Ascending aorta (tissue), 2 donors: Measurements from ENCODE around the gene STON1. TPM values are rescaled to one million over a fixed set of nuclear protein-coding genes. Genes with fewer than 3 reads are reported as not detected.

Experiments
- DNase-seq, 2 donors: peaks; one replicate each; pipeline ENCODE4 v3.0.0-alpha.2; 2019; ENCODE audit warnings: low spot score in 2 of 2
- H3K27ac ChIP-seq, 2 donors: fragments of 200-600 bp; sonication (generic); one replicate each; pipeline ENCODE4 v1.5.1; 2016 to 2017; ENCODE audit warnings: mild to moderate bottlenecking in 1 of 2
- H3K27me3 ChIP-seq: fragments of 200-600 bp; sonication (generic); one replicate; pipeline ENCODE4 v1.5.1; 2017
- H3K36me3 ChIP-seq, 2 donors: fragments of 200-600 bp; sonication (generic); one replicate each; pipeline ENCODE4 v1.5.1; 2016
- H3K4me1 ChIP-seq, 2 donors: fragments of 200-600 bp; sonication (generic); one replicate each; pipeline ENCODE4 v1.5.1; 2016 to 2017; ENCODE audit warnings: mild to moderate bottlenecking in 1 of 2
- H3K4me3 ChIP-seq, 2 donors: fragments of 200-600 bp; sonication (generic); one replicate each; pipeline ENCODE4 v1.5.1; 2016 to 2017; ENCODE audit warnings: mild to moderate bottlenecking in 1 of 2
- H3K9me3 ChIP-seq, 2 donors: fragments of 200-600 bp; sonication (generic); one replicate each; pipeline ENCODE4 v1.5.1; 2016
- intact Hi-C: fragments of 100-400 bp; cut with DNase I; formaldehyde crosslinking; loops from one replicate; pipeline ENCODE4 v1.15.1; 2023
- total RNA-seq: library from RNA; depleted of rRNA; stranded (reverse); fragments of >200 nt; gene quantifications from one replicate; pipeline ENCODE4 v1.1.0, GENCODE V29; 2016
- TF ChIP-seq, protein P1 (sequence below), 3 experiments: fragments of 200-600 bp in 2 of 3; fragments of 450-650 bp in 1 of 3; sonication (generic) in 2 of 3; IDR thresholded peaks; one replicate each; pipeline ENCODE4 v1.5.1; 2016 to 2019; ENCODE audit warnings: antibody characterized with exemption in 3 of 3, mild to moderate bottlenecking in 1 of 3, moderate library complexity in 1 of 3

STON1 gene
- total RNA-seq, 1 donor from 2014 or later: 23.4 TPM

GRCh38 chr2:48572816-48573215, 42.9 kb downstream of the STON1 start:
- H3K4me3 ChIP-seq: no peak overlapping the region
- H3K27ac ChIP-seq: no peak overlapping the region
- H3K36me3 ChIP-seq: no peaks in the 10 kb centered on the region
- no peaks in the 10 kb centered on the region for H3K9me3 ChIP-seq
- intact Hi-C loops: no loop called here
- peaks cover 0 to 7% of the 10 kb centered on the region in 2 donors for H3K4me1 ChIP-seq
- no peaks in the 10 kb centered on the region for H3K27me3 ChIP-seq
- TF ChIP-seq, protein P1, sequence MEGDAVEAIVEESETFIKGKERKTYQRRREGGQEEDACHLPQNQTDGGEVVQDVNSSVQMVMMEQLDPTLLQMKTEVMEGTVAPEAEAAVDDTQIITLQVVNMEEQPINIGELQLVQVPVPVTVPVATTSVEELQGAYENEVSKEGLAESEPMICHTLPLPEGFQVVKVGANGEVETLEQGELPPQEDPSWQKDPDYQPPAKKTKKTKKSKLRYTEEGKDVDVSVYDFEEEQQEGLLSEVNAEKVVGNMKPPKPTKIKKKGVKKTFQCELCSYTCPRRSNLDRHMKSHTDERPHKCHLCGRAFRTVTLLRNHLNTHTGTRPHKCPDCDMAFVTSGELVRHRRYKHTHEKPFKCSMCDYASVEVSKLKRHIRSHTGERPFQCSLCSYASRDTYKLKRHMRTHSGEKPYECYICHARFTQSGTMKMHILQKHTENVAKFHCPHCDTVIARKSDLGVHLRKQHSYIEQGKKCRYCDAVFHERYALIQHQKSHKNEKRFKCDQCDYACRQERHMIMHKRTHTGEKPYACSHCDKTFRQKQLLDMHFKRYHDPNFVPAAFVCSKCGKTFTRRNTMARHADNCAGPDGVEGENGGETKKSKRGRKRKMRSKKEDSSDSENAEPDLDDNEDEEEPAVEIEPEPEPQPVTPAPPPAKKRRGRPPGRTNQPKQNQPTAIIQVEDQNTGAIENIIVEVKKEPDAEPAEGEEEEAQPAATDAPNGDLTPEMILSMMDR (IDR thresholded peaks at IDR 0.05): no peak
- no peak for DNase-seq

- DNase-seq: no peak
- TF ChIP-seq, protein P1 (IDR thresholded peaks at IDR 0.05): no peak
- Histone ChIP-seq H3K9me3 (no peaks in the 10 kb centered on the region), H3K27me3 (no peaks in the 10 kb centered on the region), H3K4me3 (no peak overlapping the region), H3K36me3 (no peaks in the 10 kb centered on the region), H3K4me1 (peaks cover 0 to 5% of the 10 kb centered on the region in 2 donors), H3K27ac (no peak overlapping the region)
- intact Hi-C loops: no loop called here
Observed at GRCh38 chr2:48574353-48575287, 44.7 kb downstream of the STON1 start.

GRCh38 chr2:48578313-48578712, 48.4 kb downstream of the STON1 start:
- H3K4me1 ChIP-seq: no peaks in the 10 kb centered on the region
- no peaks in the 10 kb centered on the region for H3K9me3 ChIP-seq
- peaks cover 4 to 23% of the 10 kb centered on the region in 2 donors for H3K36me3 ChIP-seq
- intact Hi-C loops: no loop called here
- TF ChIP-seq, protein P1 (IDR thresholded peaks at IDR 0.05): no peak
- H3K27me3 ChIP-seq: no peaks in the 10 kb centered on the region
- H3K4me3 ChIP-seq: no peak overlapping the region
- H3K27ac ChIP-seq: no peak overlapping the region
- DNase-seq: no peak

DNA sequence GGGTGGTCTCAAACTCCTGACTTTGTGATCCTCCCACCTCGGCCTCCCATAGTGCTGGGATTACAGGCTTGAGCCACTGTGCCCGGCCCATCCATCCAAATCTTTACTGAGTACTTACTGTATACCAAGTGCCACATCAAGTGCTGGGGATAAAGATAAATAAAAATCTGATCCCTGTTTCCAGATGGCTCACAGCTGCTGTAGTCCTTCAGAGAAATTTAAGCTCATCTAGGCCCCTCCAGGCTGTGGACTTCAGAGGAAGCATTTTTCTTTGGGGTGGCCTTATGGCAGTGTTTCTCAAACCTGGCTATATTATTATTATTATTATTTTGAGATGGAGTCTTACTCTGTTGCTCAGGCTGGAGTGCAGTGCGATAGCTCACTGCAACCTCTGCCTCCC, 54.0 kb downstream of the STON1 start:
- H3K9me3 ChIP-seq: no peaks in the 10 kb centered on the region
- DNase-seq: no peak
- no peaks in the 10 kb centered on the region for H3K27me3 ChIP-seq
- intact Hi-C loops: no loop called here
- no peaks in the 10 kb centered on the region for H3K4me1 ChIP-seq
- no peak overlapping the region for H3K27ac ChIP-seq
- no peak overlapping the region for H3K4me3 ChIP-seq
- peaks cover 9 to 30% of the 10 kb centered on the region in 2 donors for H3K36me3 ChIP-seq
- TF ChIP-seq, protein P1 (IDR thresholded peaks at IDR 0.05): no peak

GRCh38 chr2:48584551-48584950, 54.6 kb downstream of the STON1 start:
- TF ChIP-seq, protein P1 (IDR thresholded peaks at IDR 0.05): no peak
- Histone ChIP-seq H3K4me1 (no peaks in the 10 kb centered on the region), H3K9me3 (no peaks in the 10 kb centered on the region), H3K4me3 (no peak overlapping the region), H3K27ac (no peak overlapping the region), H3K36me3 (peaks cover 9 to 30% of the 10 kb centered on the region in 2 donors), H3K27me3 (no peaks in the 10 kb centered on the region)
- intact Hi-C loops: no loop called here
- no peak for DNase-seq
